Spleen (tissue), 13 donors: ENCODE results near the gene CDC42EP3. TPM values are rescaled to one million over a fixed set of nuclear protein-coding genes. Genes with fewer than 3 reads are reported as not detected.

Experiments
- DNase-seq: peaks from one replicate; pipeline ENCODE4 v3.0.0-alpha.2; 2020
- H3K27ac ChIP-seq, 8 donors: fragments of 200-600 bp; sonication (generic) in 7 of 8; 1 replicate in 4 of 8; 2 replicates in 4 of 8; pipeline versions ENCODE4 v1.5.0 to v1.8.0; 2016 to 2021; ENCODE audit warnings: inconsistent platforms in 4 of 8, mild to moderate bottlenecking in 4 of 8, moderate library complexity in 1 of 8
- H3K27me3 ChIP-seq, 7 donors: fragments of 200-600 bp; sonication (generic) in 6 of 7; replicated peaks in 1 of 7; 1 replicate in 4 of 7; 2 replicates in 3 of 7; pipeline versions ENCODE4 v1.5.0 to v1.8.0; 2016 to 2021; ENCODE audit warnings: inconsistent platforms in 3 of 7, mild to moderate bottlenecking in 1 of 7
- H3K36me3 ChIP-seq, 6 donors: fragments of 200-600 bp; sonication (generic) in 5 of 6; 1 replicate in 4 of 6; 2 replicates in 2 of 6; pipeline versions ENCODE4 v1.5.0 to v1.8.0; 2016 to 2021; ENCODE audit warnings: inconsistent platforms in 2 of 6
- H3K4me1 ChIP-seq, 6 donors: fragments of 200-600 bp; sonication (generic) in 5 of 6; 1 replicate in 3 of 6; 2 replicates in 3 of 6; pipeline versions ENCODE4 v1.5.0 to v1.8.0; 2016 to 2021; ENCODE audit warnings: inconsistent platforms in 3 of 6
- H3K4me3 ChIP-seq, 8 donors: fragments of 200-600 bp; sonication (generic) in 7 of 8; 1 replicate in 4 of 8; 2 replicates in 4 of 8; pipeline versions ENCODE4 v1.5.0 to v1.8.0; 2016 to 2021; ENCODE audit warnings: inconsistent platforms in 4 of 8, mild to moderate bottlenecking in 4 of 8, moderate library complexity in 2 of 8
- H3K9me3 ChIP-seq, 8 donors: fragments of 200-600 bp; sonication (generic) in 7 of 8; 1 replicate in 4 of 8; 2 replicates in 4 of 8; pipeline versions ENCODE4 v1.5.0 to v1.8.0; 2016 to 2021; ENCODE audit warnings: inconsistent platforms in 4 of 8
- POLR2A ChIP-seq, 3 donors: fragments of 450-650 bp; IDR thresholded peaks; one replicate each; pipeline ENCODE4 v1.5.1; 2017; ENCODE audit warnings: antibody characterized with exemption in 3 of 3, mild to moderate bottlenecking in 1 of 3
- POLR2AphosphoS5 ChIP-seq, 3 donors: sonication (generic); formaldehyde crosslinking; IDR thresholded peaks; one replicate each; pipeline ENCODE4 v1.5.1; 2017; ENCODE audit warnings: antibody characterized with exemption in 3 of 3
- WGBS, 5 donors: extraction: QIAGEN DNeasy Blood & Tissue Kit in 3 of 5; methylation state at CpG; one replicate each; pipeline versions ENCODE4 v1.1.5 to v1.1.7; 2013 to 2018; 5-methylcytosine and 5-hydroxymethylcytosine counted together
- intact Hi-C: fragments of 100-400 bp; cut with DNase I; formaldehyde crosslinking; loops from one replicate; pipeline ENCODE4 v1.15.0; 2023; ENCODE audit warnings: low total_unique reads
- long read RNA-seq, 2 donors: transcript quantifications; one replicate each; lab custom pipeline, GENCODE V29; 2026
- polyA plus RNA-seq, 3 donors: library from polyadenylated mRNA; stranded (reverse); fragments of 200-250 nt; gene quantifications; one replicate each; pipeline ENCODE4 v1.2.1, GENCODE V29; 2013
- total RNA-seq, 7 donors: library from RNA; depleted of rRNA in 3 of 7; stranded (reverse); fragments of >200 nt in 3 of 7; fragmentation: NEBNext Ultra II Directional in 4 of 7; extraction: Animal tissue kit (Norgen Biotek cat#: 25700) in 4 of 7; gene quantifications; one replicate each; pipeline versions ENCODE4 v1.1.0 to v1.2.1, GENCODE V29; 2016 to 2021
- TF ChIP-seq, protein P1 (sequence below), 11 experiments: fragments of 200-600 bp in 7 of 11; fragments of 450-650 bp in 4 of 11; sonication (generic) in 4 of 11; IDR thresholded peaks in 8 of 11; conservative IDR thresholded peaks in 3 of 11; 1 replicate in 7 of 11; 2 replicates in 4 of 11; pipeline versions ENCODE4 v1.4.0 to v1.8.0; 2016 to 2021; ENCODE audit warnings: antibody characterized with exemption in 11 of 11, inconsistent platforms in 4 of 11, mild to moderate bottlenecking in 1 of 11
- donor health status: healthy with polysubstance abuse.
- donor health status: DM: no; HTN: no; CAD: no; lungs with moderate emphysema.
- donor health status: DM: no; HTN: no; CAD: no.
- donor health status: Bipolar disorder and iron deficiency.
- donor health status: healthy.
- donor health status: DM: no; HTN: no; CAD: no.
- donor health status: DM: yes; HTN: yes; CAD: no.

Gene CDC42EP3, protein sequence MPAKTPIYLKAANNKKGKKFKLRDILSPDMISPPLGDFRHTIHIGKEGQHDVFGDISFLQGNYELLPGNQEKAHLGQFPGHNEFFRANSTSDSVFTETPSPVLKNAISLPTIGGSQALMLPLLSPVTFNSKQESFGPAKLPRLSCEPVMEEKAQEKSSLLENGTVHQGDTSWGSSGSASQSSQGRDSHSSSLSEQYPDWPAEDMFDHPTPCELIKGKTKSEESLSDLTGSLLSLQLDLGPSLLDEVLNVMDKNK
- total RNA-seq (10 to 100 TPM; 30.2 to 57.2 (median 44.8) TPM), polyA plus RNA-seq (10 to 100 TPM in 1 of 3 donors, 1 to 10 TPM in 2; 9.5 to 13.3 (median 9.7) TPM)
- long read RNA-seq, donor 1, full-length matches to known transcripts, result 15 of 15 reads
- long read RNA-seq, donor 1, partial matches to known transcripts, result 0 of 15 reads
- long read RNA-seq, donor 1, other reads (novel, unspliced or antisense), result 0 of 15 reads
- long read RNA-seq, donor 2, full-length matches to known transcripts, result 12 of 12 reads
- long read RNA-seq, donor 2, partial matches to known transcripts, result 0 of 12 reads
- long read RNA-seq, donor 2, other reads (novel, unspliced or antisense), result 0 of 12 reads

DNA sequence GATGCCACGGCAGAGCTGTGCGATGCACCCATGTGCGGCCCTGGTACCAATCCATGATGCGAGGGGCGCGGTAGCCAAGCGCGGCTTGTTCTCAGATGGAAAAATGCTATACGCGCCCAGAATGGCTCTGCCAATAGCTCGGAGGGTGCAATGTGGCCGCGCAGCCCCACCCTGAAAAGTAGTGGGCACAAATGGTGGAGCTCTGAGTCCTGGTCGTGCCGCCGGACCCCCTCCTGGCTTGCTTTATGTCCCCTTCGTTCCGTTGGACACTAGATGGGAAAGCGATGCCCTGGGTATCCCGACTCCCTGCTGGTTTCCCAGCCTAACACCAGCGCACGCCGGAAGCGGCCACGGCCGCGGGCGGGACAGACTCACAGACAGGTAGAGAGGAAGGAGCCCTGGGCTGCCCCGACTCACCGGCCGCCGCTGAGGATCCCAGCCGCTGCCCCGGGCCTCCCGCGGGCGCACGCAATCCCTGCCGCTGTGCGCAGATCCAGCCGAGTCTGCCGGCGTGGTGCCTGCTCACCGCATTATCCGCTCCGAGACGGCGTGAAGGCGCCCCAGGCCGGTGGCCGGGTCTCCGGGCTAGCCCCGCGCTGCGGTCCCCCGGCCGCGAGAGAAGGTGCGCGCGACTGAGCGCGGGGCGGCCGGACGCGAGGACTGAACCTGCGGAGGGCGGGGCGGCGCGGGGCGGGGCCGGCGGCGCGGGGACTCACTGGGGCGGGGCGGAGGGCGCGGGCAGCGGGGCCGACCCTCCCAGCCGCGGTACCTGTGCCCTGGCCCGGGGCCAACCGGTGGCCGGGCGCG is at the start of gene CDC42EP3:
Gene CDC42EP3 (minus strand): TSS at position 634 of the 807 bp plus-strand sequence. CDS start 25,055 bp downstream, outside the sequence.
- Histone ChIP-seq H3K4me3 (peak within 1 kb of the TSS; percentile 82 to 95 (median 90)), H3K4me1 (peaks cover 12 to 84% (median 60%) of the 10 kb centered on the region in 6 donors), H3K27me3 (no peaks in the 10 kb centered on the region), H3K27ac (peak within 1 kb of the TSS; percentile 86 to 97 (median 94)), H3K36me3 (peaks cover 0 to 8% (median 2%) of the 10 kb centered on the region in 6 donors), H3K9me3 (no peaks in the 10 kb centered on the region)
- peak in 2 of 3 donors; percentile 22 to 72 for TF ChIP-seq POLR2A (IDR thresholded peaks at IDR 0.05)
- TF ChIP-seq, protein P1, sequence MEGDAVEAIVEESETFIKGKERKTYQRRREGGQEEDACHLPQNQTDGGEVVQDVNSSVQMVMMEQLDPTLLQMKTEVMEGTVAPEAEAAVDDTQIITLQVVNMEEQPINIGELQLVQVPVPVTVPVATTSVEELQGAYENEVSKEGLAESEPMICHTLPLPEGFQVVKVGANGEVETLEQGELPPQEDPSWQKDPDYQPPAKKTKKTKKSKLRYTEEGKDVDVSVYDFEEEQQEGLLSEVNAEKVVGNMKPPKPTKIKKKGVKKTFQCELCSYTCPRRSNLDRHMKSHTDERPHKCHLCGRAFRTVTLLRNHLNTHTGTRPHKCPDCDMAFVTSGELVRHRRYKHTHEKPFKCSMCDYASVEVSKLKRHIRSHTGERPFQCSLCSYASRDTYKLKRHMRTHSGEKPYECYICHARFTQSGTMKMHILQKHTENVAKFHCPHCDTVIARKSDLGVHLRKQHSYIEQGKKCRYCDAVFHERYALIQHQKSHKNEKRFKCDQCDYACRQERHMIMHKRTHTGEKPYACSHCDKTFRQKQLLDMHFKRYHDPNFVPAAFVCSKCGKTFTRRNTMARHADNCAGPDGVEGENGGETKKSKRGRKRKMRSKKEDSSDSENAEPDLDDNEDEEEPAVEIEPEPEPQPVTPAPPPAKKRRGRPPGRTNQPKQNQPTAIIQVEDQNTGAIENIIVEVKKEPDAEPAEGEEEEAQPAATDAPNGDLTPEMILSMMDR (IDR thresholded peaks at IDR 0.05 in 8 of 11, conservative IDR thresholded peaks at IDR 0.05 in 3 of 11), result no peak
- TF ChIP-seq POLR2AphosphoS5 (IDR thresholded peaks at IDR 0.05), result peak; percentile 84 to 89 (median 85)
- intact Hi-C loops, result no loop called here
- DNase-seq, result peak; percentile 94
- 0 to 1% (median 0%) methylated on average over 25 to 90 of the region's 90 CpGs for WGBS, 5 donors

DNA sequence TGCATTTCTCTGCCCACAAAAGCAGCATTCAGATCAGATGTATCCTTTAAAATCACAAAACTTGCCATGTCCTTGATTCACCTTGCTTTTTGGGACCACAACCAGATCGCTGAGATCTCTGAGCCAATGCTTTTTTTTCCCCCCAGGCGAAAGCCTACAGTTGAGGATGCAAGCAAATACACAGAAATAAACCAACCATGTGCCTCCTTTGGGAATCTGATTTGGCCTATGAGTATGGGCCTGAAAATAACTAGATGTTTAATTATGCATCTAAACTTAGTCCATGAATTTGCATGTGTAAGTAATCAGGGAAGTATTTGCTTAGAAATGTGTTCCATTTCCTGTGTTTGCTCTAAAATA is 49.7 kb upstream of the CDC42EP3 start:
- no peaks in the 10 kb centered on the region for H3K4me1 ChIP-seq
- H3K27me3 ChIP-seq, result no peaks in the 10 kb centered on the region
- WGBS, 5 donors, result 93 to 98% (median 94%) methylated on average over 2 of the region's 2 CpGs
- H3K27ac ChIP-seq, result no peak overlapping the region
- H3K4me3 ChIP-seq, result no peak overlapping the region
- no peaks in the 10 kb centered on the region for H3K36me3 ChIP-seq
- no peaks in the 10 kb centered on the region for H3K9me3 ChIP-seq
- TF ChIP-seq POLR2A (IDR thresholded peaks at IDR 0.05), result no peak
- no peak for TF ChIP-seq POLR2AphosphoS5 (IDR thresholded peaks at IDR 0.05)
- TF ChIP-seq, protein P1 (IDR thresholded peaks at IDR 0.05 in 8 of 11, conservative IDR thresholded peaks at IDR 0.05 in 3 of 11), result no peak
- intact Hi-C loops, result no loop called here
- DNase-seq, result no peak

DNA sequence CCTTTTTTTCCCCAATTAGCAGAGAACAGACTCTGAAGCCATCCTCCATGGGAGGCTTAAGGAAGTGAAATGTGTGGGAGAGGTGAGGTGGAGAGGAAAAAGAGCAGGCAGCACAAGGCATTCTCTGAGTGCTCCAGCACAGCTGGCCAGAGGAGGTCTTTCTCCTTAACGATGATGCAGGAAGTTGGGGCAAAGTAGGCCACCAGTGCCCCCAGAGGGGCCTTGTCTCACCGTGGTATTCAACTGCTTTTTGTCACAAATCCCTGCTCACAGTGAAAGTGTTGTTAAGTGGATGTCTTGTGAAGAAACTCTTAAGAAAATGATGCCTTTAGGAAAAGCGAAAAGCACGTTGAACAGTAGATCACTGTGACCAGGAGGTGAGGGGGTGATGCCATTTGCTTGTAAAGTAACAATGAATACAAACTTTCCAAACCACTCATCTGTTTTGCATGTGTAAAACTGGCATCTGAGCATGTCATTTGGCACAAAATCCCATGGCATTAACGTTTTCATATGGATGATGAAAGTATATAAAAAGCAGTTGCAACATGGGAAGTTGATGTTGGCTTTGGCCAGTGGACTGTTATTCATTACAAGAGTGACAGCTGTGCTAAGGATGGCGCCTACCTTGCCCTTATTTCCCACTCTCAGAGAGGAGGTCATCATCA is 49.2 kb upstream of the CDC42EP3 start:
- WGBS, 5 donors, result 47 to 60% (median 58%) methylated on average over 6 of the region's 6 CpGs
- no peak for DNase-seq
- H3K4me1 ChIP-seq, result no peaks in the 10 kb centered on the region
- H3K4me3 ChIP-seq, result no peak overlapping the region
- H3K27me3 ChIP-seq, result no peaks in the 10 kb centered on the region
- no peak overlapping the region for H3K27ac ChIP-seq
- H3K9me3 ChIP-seq, result no peaks in the 10 kb centered on the region
- intact Hi-C loops, result no loop called here
- TF ChIP-seq POLR2AphosphoS5 (IDR thresholded peaks at IDR 0.05), result no peak
- TF ChIP-seq, protein P1 (IDR thresholded peaks at IDR 0.05 in 8 of 11, conservative IDR thresholded peaks at IDR 0.05 in 3 of 11), result no peak
- TF ChIP-seq POLR2A (IDR thresholded peaks at IDR 0.05), result no peak
- no peaks in the 10 kb centered on the region for H3K36me3 ChIP-seq
